ENCODE results near the gene CUX1. TPM values are rescaled to one million over a fixed set of nuclear protein-coding genes. Genes with fewer than 3 reads are reported as not detected.
A peak's percentile ranks its signal among the peaks of the same experiment; 100 is the strongest.

CUX1 gene
- total RNA-seq, 2 donors from 2014 or later, result 87.6 to 120 TPM

GRCh38 chr7:102268635-102269034 is 451.2 kb downstream of the CUX1 start:
- DNase-seq (ENCODE audit: low spot score), result no peak
- intact Hi-C loops (cut with DNase I), result no loop called here

DNA sequence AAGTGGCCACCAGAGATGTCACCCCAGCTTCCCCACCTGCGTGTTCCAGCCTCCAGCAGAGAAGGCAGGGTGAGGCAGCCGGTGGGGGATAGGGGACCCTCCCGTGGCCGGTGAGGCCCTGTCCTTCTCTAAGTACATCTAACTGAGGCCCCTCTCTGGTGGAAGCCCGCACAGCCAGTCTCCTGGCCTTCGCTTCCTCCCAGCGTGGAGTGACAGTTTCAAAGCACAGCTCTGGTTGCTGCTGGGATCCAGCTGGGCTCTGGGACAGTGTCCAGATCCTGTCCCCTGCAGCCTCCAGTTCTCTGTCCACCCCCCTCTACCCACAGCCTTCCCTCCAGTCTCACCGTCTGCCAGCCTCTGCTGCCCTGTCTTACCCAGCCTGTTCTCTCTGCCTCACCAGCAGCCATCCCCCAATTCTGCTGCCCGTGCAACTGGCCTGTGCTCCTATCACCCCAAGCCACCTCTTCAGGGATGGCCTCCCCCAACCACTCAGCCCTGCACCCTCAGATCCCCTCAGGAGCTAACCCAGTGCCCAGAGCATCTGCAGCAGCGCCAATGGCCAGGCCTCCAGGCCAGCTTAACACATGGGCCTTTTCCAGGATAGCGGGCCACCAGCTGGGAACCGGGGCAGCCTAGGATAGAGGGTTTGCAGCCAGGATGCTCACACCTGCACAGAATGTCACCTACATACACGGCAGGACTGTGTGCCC is 452.9 kb downstream of the CUX1 start:
- DNase-seq (ENCODE audit: low spot score), result no peak
- intact Hi-C loops (cut with DNase I), result loop anchor here (5.0 kb wide), 3 partner anchors 668 to 728 kb away; no protein-coding TSS in a partner anchor

DNA sequence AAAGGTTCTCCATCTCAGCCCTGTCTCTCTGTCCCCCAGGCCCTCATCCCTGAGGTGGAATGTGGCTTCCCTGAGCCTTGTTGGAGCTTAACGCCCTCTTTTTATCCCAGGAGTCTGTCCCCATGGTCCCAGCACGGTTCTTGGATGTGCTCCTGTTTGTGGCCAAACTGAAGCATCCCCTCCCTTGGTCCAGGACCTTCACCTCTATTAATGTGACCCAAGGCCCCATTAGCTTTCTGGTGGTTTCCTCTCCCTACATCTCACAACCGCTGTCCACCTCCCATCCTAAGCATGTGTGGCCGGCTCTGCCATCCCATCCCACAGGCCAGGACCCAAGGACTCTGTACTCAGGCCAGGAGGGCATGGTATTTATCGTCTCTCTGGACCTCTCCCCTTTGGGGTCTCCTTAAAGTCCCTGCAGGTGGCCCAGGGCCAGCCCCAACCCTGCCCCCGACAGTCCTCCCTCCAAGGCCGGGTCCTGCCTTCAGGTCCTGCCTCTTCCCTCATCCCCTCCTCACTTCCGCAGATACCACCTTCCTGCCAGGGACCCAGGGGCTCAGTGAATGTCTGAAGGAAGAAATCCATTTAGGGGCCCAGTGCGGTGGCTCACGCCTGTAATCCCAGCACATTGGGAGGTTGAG is 453.9 kb downstream of the CUX1 start:
- intact Hi-C loops (cut with DNase I), result loop anchor here (5.0 kb wide), 3 partner anchors 669 to 729 kb away; no protein-coding TSS in a partner anchor
- no peak for DNase-seq (ENCODE audit: low spot score)

DNA sequence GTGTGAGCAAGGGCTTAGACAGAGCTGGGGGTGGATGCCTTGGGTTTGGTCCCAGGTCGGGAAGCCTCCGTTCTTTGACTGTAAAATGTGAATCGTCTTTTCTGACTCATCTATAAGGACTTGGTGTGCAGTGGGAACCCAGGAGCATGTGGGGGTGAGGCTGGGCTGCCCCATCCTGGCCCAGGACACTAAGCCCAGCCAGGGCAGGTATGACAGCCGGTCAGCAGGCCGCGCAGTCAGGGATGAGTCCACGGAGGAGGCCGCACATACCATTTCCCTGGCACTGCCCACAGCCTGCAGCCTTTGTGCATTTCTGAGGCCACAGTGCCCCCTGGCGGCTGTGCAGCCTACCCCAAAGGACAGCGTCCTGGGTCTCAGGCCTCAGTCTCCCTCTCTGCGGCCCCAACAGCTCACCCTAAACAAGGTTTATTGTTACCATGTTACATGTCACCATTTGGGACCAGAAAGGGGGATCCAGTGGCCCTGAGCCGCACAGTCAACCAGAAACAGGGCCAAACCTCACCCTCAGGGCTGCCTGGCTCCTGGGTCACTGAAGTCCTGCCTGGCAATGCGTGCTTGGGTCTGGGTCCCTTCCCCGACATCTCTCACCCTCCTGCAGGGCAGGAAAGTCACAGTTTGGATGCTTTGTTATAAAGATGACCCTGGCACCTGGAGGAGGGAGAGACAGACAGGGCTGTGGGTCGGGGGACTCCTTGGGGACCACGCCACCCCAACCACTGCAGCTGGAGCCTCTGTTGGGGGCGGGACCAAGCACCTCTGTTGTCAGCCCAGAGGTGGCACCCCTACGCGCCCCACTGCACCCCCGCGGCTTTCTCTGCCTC is 454.9 kb downstream of the CUX1 start:
- peak; percentile 92 for DNase-seq (ENCODE audit: low spot score)
- intact Hi-C loops (cut with DNase I), result loop anchor here (5.0 kb wide), 3 partner anchors 670 to 730 kb away; no protein-coding TSS in a partner anchor

GRCh38 chr7:102272917-102273748 is 455.7 kb downstream of the CUX1 start:
- intact Hi-C loops (cut with DNase I), result loop anchor here (5.0 kb wide), 3 partner anchors 671 to 731 kb away; no protein-coding TSS in a partner anchor
- DNase-seq (ENCODE audit: low spot score), result no peak

- no peak for DNase-seq (ENCODE audit: low spot score)
- intact Hi-C loops (cut with DNase I), result loop anchor here (5.0 kb wide), 3 partner anchors 672 to 732 kb away; no protein-coding TSS in a partner anchor
Observed at GRCh38 chr7:102273749-102274712, 456.6 kb downstream of the CUX1 start.

DNA sequence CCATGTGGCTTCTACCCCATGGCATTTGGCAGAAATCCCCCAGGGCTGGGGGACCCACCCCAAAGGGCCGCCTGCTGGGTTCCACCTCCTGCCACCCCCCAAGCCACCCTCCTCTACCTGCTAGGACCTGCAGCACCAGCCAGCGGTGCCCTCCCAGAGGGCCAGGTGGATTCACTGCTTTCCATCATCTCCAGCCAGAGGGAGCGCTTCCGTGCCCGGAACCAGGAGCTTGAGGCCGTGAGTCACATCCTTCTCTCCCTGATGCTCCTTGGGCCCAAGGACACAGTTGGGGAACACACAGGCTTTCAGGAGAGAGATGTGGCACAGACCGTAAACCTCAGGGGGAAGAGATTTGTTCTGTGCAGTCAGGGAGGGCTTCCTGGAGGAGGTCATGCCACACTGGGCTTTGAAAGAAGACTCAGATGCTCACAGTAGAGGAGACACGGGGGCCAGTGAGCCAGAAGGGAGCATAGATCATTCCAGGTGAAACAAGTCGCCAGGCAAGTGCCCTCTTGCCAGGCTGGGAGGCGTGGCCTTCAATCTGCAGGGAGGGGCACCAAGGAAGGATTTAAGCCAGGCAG is 457.8 kb downstream of the CUX1 start:
- intact Hi-C loops (cut with DNase I), result no loop called here
- DNase-seq (ENCODE audit: low spot score), result no peak

- no peak for DNase-seq (ENCODE audit: low spot score)
- intact Hi-C loops (cut with DNase I), result no loop called here
Observed at GRCh38 chr7:102277901-102278300, 460.5 kb downstream of the CUX1 start.

- DNase-seq (ENCODE audit: low spot score), result no peak
- intact Hi-C loops (cut with DNase I), result loop anchor here in 1 of 2 donors (2.0 to 10.0 kb wide), 2 partner anchors 111 to 1065 kb away; partner anchors contain the start of genes DNAJC2 and PSMC2
Observed at GRCh38 chr7:102279537-102280400, 462.3 kb downstream of the CUX1 start.

DNA sequence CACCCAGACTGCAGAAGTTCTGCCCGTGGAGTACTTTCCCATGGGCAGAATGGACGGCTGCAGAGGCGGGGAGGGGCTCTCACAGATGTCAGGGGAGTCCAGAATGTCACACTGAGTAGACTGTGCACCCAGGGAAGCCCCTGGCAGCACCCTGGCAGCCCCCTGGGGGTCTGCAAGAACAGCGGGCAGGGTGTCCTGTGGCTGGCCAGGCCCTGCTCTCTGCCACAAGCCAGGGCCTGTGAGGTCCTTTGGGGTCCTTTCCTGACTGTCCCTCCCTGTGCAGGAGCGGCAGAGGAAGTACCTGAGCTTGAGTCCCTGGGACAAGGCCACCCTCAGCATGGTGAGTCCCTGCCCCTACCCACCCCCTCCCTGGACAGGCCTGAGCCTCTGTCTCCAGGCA is 463.1 kb downstream of the CUX1 start:
- intact Hi-C loops (cut with DNase I), result loop anchor here in 1 of 2 donors (2.0 to 10.0 kb wide), 2 partner anchors 110 to 1064 kb away; partner anchors contain the start of genes DNAJC2 and PSMC2
- no peak for DNase-seq (ENCODE audit: low spot score)

DNA sequence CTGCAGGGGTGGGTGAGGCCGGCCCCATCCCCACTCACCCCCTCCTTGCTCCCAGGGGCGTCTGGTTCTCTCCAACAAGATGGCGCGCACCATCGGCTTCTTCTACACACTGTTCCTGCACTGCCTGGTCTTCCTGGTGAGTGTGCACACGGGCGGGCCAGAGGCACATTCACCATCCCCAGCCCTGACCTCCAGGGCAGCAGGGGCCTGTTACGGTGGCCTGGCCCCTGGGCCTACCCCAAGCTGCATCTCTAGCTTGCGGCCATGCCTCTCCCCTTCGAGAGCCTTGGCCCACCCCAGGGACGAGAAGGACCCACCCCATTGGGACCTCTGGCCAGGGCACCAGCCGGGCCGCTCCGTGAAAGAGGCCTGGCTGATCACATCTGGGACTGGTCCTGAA is 464.4 kb downstream of the CUX1 start:
- DNase-seq (ENCODE audit: low spot score), result no peak
- intact Hi-C loops (cut with DNase I), result loop anchor here in 1 of 2 donors (2.0 to 10.0 kb wide), 2 partner anchors 109 to 1063 kb away; partner anchors contain the start of genes DNAJC2 and PSMC2

DNA sequence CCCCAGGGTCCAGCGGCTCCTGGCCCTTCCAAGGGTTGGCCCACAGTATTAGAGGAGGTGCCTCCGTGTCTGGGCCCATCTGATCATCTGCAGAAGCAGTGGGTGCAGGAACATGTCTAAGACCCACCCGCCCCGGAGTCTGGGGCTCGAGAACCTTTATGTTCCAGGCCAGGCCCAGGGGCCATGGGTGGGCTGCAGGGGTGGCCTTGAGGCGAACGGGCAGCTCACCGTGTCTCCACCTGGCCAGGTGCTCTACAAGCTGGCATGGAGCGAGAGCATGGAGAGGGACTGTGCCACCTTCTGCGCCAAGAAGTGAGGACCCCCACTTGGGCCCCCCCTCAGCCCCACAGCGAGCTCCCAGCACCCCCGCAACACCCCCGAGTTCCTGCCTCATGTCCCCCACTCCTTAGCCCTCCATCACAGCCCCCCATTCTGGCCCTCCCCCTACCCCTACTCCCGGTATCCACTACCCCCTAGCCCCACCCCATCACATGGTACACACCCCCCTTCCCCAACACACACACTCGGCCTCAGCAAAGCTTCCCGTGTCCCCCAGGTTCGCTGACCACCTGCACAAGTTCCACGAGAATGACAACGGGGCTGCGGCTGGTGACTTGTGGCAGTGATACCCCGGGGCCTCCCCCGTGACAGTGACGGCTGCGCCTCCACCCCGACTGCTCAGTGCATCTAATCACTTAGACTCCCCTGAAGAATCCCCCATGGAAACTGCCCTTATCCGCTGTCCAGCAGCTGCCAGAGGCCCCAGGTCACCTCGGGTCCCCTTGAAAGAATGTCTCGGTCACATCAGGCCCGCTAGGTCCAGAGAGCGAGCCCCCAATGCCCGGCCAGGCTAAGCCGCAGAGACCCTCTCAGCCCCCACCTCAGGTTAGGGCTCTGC is 465.3 kb downstream of the CUX1 start:
- intact Hi-C loops (cut with DNase I), result loop anchor here in 1 of 2 donors (10.0 kb wide), 1 partner anchor 1062 kb away; the partner anchor contains the start of genes DNAJC2 and PSMC2
- DNase-seq (ENCODE audit: low spot score), result no peak

- intact Hi-C loops (cut with DNase I), result loop anchor here (2.0 to 10.0 kb wide), 2 partner anchors 105 to 1061 kb away; partner anchors contain the start of genes DNAJC2 (in 1 of the 2) and PSMC2 (in 1 of the 2)
- DNase-seq (ENCODE audit: low spot score), result no peak
Observed at GRCh38 chr7:102283477-102284189, 466.2 kb downstream of the CUX1 start.

DNA sequence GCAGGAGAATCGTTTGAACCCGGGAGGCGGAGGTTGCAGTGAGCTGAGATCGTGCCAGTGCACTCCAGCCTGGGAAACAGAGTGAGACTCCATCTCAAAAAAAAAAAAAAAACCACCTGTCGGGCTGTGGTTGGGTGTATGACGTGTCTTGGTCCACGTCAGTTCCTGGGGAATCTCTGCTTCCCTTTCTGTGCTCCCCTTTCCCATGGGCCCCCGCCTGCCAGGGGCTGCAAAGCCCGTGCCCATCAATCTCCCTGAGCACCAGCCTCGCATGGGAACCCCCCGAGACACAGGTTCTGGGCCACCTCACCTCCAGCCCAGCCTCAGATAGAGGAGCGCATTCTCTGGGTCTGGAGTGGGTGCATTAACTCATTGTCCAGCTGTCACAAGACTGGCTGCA is 467.0 kb downstream of the CUX1 start:
- DNase-seq (ENCODE audit: low spot score), result no peak
- intact Hi-C loops (cut with DNase I), result loop anchor here (2.0 to 10.0 kb wide), 2 partner anchors 104 to 1060 kb away; partner anchors contain the start of genes DNAJC2 (in 1 of the 2) and PSMC2 (in 1 of the 2)
